ENCODE data around the gene MBD3L3.
"Not testable (repeated sequence)": the region's sequence is repeated elsewhere in the genome, so short reads cannot be mapped to it uniquely, and the experiment has no call there.

DNA sequence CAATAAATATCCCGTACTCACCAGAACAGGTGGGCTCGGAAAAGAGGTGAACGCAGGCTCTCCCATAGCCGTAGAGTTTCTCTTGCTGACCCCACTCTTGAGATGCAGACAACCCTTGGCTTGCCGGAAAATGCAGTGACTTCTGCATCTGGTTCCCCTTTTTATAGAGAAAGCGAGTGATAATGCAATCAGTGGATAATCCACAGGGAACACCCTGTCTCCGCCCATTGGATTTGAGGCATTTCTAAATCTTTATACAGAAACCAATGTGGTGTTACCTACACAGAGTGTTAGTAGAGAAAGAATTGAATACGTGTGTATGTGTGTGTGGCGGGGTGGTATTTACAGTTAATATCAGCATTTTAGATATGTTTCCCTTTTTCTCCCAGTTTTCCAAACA is 18.4 kb downstream of the MBD3L3 start, which contains the start of gene MBD3L4:
- not testable (repeated sequence) for TF ChIP-seq POLR2A (IDR thresholded peaks at IDR 0.05; ENCODE audit: low read depth, low read length); MAFK (IDR thresholded peaks at IDR 0.05; ENCODE audit: low read depth, low read length); CEBPB (IDR thresholded peaks at IDR 0.05; ENCODE audit: low read depth, low read length); RAD21 (IDR thresholded peaks at IDR 0.05; ENCODE audit: low read length); RFX5 (IDR thresholded peaks at IDR 0.05; ENCODE audit: low read depth, low read length); MAZ (IDR thresholded peaks at IDR 0.05; ENCODE audit: borderline replicate concordance, low read depth, low read length); MXI1 (IDR thresholded peaks at IDR 0.05; ENCODE audit: borderline replicate concordance, low read depth, low read length); RCOR1 (IDR thresholded peaks at IDR 0.05; ENCODE audit: insufficient replicate concordance, low read length)
- TF ChIP-seq, protein P1, sequence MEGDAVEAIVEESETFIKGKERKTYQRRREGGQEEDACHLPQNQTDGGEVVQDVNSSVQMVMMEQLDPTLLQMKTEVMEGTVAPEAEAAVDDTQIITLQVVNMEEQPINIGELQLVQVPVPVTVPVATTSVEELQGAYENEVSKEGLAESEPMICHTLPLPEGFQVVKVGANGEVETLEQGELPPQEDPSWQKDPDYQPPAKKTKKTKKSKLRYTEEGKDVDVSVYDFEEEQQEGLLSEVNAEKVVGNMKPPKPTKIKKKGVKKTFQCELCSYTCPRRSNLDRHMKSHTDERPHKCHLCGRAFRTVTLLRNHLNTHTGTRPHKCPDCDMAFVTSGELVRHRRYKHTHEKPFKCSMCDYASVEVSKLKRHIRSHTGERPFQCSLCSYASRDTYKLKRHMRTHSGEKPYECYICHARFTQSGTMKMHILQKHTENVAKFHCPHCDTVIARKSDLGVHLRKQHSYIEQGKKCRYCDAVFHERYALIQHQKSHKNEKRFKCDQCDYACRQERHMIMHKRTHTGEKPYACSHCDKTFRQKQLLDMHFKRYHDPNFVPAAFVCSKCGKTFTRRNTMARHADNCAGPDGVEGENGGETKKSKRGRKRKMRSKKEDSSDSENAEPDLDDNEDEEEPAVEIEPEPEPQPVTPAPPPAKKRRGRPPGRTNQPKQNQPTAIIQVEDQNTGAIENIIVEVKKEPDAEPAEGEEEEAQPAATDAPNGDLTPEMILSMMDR (conservative IDR thresholded peaks at IDR 0.05; ENCODE audit: low read depth, low read length), result not testable (repeated sequence)
- TF ChIP-seq, protein P2, sequence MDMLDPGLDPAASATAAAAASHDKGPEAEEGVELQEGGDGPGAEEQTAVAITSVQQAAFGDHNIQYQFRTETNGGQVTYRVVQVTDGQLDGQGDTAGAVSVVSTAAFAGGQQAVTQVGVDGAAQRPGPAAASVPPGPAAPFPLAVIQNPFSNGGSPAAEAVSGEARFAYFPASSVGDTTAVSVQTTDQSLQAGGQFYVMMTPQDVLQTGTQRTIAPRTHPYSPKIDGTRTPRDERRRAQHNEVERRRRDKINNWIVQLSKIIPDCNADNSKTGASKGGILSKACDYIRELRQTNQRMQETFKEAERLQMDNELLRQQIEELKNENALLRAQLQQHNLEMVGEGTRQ (IDR thresholded peaks at IDR 0.05; ENCODE audit: low read depth, low read length), result not testable (repeated sequence)
- TF ChIP-seq, protein P3, sequence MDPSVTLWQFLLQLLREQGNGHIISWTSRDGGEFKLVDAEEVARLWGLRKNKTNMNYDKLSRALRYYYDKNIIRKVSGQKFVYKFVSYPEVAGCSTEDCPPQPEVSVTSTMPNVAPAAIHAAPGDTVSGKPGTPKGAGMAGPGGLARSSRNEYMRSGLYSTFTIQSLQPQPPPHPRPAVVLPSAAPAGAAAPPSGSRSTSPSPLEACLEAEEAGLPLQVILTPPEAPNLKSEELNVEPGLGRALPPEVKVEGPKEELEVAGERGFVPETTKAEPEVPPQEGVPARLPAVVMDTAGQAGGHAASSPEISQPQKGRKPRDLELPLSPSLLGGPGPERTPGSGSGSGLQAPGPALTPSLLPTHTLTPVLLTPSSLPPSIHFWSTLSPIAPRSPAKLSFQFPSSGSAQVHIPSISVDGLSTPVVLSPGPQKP (IDR thresholded peaks at IDR 0.05; ENCODE audit: borderline replicate concordance, low read depth, low read length), result not testable (repeated sequence)

Measured in IMR-90 (cell line).